Adrenal gland (tissue), 12 donors: ENCODE measurements around the gene ZNF48. TPM values are rescaled to one million over a fixed set of nuclear protein-coding genes. Genes with fewer than 3 reads are reported as not detected.

Experiments
- DNase-seq, 7 donors: peaks; one replicate each; pipeline ENCODE4 v3.0.0-alpha.2; 2019 to 2020
- H3K27ac ChIP-seq, 5 donors: fragments of 200-600 bp; sonication (generic) in 4 of 5; 1 replicate in 3 of 5; 2 replicates in 2 of 5; pipeline versions ENCODE4 v1.5.1 to v1.8.0; 2016 to 2020; ENCODE audit warnings: mild to moderate bottlenecking in 1 of 5
- H3K27me3 ChIP-seq: fragments of 200-600 bp; 2 replicates; pipeline ENCODE4 v1.8.0; 2021
- H3K36me3 ChIP-seq, 2 donors: fragments of 200-600 bp; replicated peaks in 1 of 2; 1 replicate in 1 of 2; 2 replicates in 1 of 2; pipeline versions ENCODE4 v1.5.1 to v1.8.0; 2018 to 2022
- H3K4me1 ChIP-seq, 2 donors: fragments of 200-600 bp; replicated peaks in 1 of 2; 1 replicate in 1 of 2; 2 replicates in 1 of 2; pipeline versions ENCODE4 v1.5.1 to v1.8.0; 2018 to 2021
- H3K4me3 ChIP-seq, 4 donors: fragments of 200-600 bp; sonication (generic) in 3 of 4; one replicate each; pipeline ENCODE4 v1.5.1; 2016 to 2018
- H3K9me3 ChIP-seq, 3 donors: fragments of 200-600 bp; sonication (generic) in 1 of 3; replicated peaks in 1 of 3; 1 replicate in 2 of 3; 2 replicates in 1 of 3; pipeline versions ENCODE4 v1.5.1 to v1.8.0; 2016 to 2021
- CTCF ChIP-seq, 6 experiments: fragments of 450-650 bp in 4 of 6; fragments of 200-600 bp in 2 of 6; sonication (generic) in 1 of 6; IDR thresholded peaks; 1 replicate in 5 of 6; 2 replicates in 1 of 6; pipeline versions ENCODE4 v1.5.1 to v1.8.0; 2016 to 2021; ENCODE audit warnings: antibody characterized with exemption in 6 of 6, mild to moderate bottlenecking in 2 of 6, moderate library complexity in 1 of 6
- POLR2A ChIP-seq, 2 donors: fragments of 450-650 bp; IDR thresholded peaks; one replicate each; pipeline ENCODE4 v1.6.1; 2017; ENCODE audit warnings: antibody characterized with exemption in 2 of 2, mild to moderate bottlenecking in 2 of 2, moderate library complexity in 1 of 2
- WGBS, 4 donors: extraction: QIAGEN DNeasy Blood & Tissue Kit in 2 of 4; methylation state at CpG; one replicate each; pipeline versions ENCODE4 v1.1.5 to v1.1.7; 2013 to 2017; 5-methylcytosine and 5-hydroxymethylcytosine counted together
- intact Hi-C, 2 donors: fragments of 100-400 bp; cut with DNase I; formaldehyde crosslinking; loops; one replicate each; pipeline versions ENCODE4 v1.14.1 to v1.15.0; 2022 to 2023
- polyA plus RNA-seq, 3 donors: library from polyadenylated mRNA; stranded (reverse); fragments of 200-250 nt in 2 of 3; fragments of 350-450 nt in 1 of 3; fragmentation: Illumina TruSeq in 1 of 3; extraction: RNeasy Lipid Tissue Mini Kit (QIAGEN cat#74804) in 1 of 3; gene quantifications; one replicate each; pipeline ENCODE4 v1.2.3, GENCODE V29; 2013 to 2014
- total RNA-seq, 9 donors: library from RNA; depleted of rRNA in 4 of 9; stranded (reverse); fragments of >200 nt in 4 of 9; fragments of 120-200 nt in 1 of 9; fragmentation: NEBNext Ultra II Directional in 1 of 9; extraction: Animal tissue kit (Norgen Biotek cat#: 25700) in 1 of 9; gene quantifications; one replicate each; pipeline versions ENCODE4 v1.1.0 to v1.2.4, GENCODE V29; 2013 to 2023
- donor health status: healthy with polysubstance abuse.
- donor health status: Bipolar disorder and iron deficiency.
- donor health status: DM: yes; HTN: yes; CAD: no.
- donor health status: DM: no; HTN: no; CAD: no.
- donor health status: DM: no; HTN: no; CAD: no.
- donor health status: DM: yes; HTN: yes; CAD: no.

The ZNF48 gene
- total and polyA plus RNA-seq, 12 donors, result 2.6 to 23.8 (median 8.2) TPM

GRCh38 chr16:30413112-30413806, 18.0 kb downstream of the ZNF48 start:
- 51 to 66% (median 61%) methylated on average over 6 of the region's 6 CpGs for WGBS, 4 donors
- TF ChIP-seq CTCF (IDR thresholded peaks at IDR 0.05) (no peak), POLR2A (IDR thresholded peaks at IDR 0.05) (no peak)
- intact Hi-C loops, result no loop called here
- DNase-seq, result no peak
- Histone ChIP-seq H3K4me3 (no peak overlapping the region), H3K27me3 (no peaks in the 10 kb centered on the region), H3K9me3 (no peaks in the 10 kb centered on the region), H3K36me3 (no peaks in the 10 kb centered on the region), H3K27ac (peak overlapping the region; percentile 19 to 81 (median 76)), H3K4me1 (peaks cover 26 to 42% of the 10 kb centered on the region in 2 donors)

- H3K27me3 ChIP-seq, result no peaks in the 10 kb centered on the region
- no peaks in the 10 kb centered on the region for H3K9me3 ChIP-seq
- peak; percentile 58 to 84 (median 77) for DNase-seq
- WGBS, 4 donors, result 56 to 84% (median 71%) methylated on average over 4 to 5 of the region's 5 CpGs
- no peak for TF ChIP-seq POLR2A (IDR thresholded peaks at IDR 0.05)
- no peak for TF ChIP-seq CTCF (IDR thresholded peaks at IDR 0.05)
- H3K36me3 ChIP-seq, result no peaks in the 10 kb centered on the region
- intact Hi-C loops, result no loop called here
- peaks cover 18 to 36% of the 10 kb centered on the region in 2 donors for H3K4me1 ChIP-seq
- no peak overlapping the region for H3K4me3 ChIP-seq
- peak overlapping the region in 4 of 5 donors; percentile 37 to 81 (median 78) for H3K27ac ChIP-seq
Observed at GRCh38 chr16:30414159-30414558, 18.9 kb downstream of the ZNF48 start.

GRCh38 chr16:30416047-30416603, 20.9 kb downstream of the ZNF48 start:
- Histone ChIP-seq H3K36me3 (no peaks in the 10 kb centered on the region), H3K27ac (peak overlapping the region in 1 of 5 donors; percentile 95), H3K4me1 (peaks cover 16 to 25% of the 10 kb centered on the region in 2 donors), H3K4me3 (no peak overlapping the region), H3K9me3 (no peaks in the 10 kb centered on the region), H3K27me3 (no peaks in the 10 kb centered on the region)
- DNase-seq, result no peak
- intact Hi-C loops, result no loop called here
- WGBS, 4 donors, result 90 to 97% (median 93%) methylated on average over 4 of the region's 4 CpGs
- TF ChIP-seq POLR2A (IDR thresholded peaks at IDR 0.05), result no peak

- 65 to 86% (median 72%) methylated on average over 11 to 18 of the region's 18 CpGs for WGBS, 4 donors
- intact Hi-C loops, result no loop called here
- H3K36me3 ChIP-seq, result peaks cover 0 to under 1% of the 10 kb centered on the region in 2 donors
- H3K9me3 ChIP-seq, result no peaks in the 10 kb centered on the region
- H3K27ac ChIP-seq, result peak overlapping the region in 3 of 5 donors; percentile 75 to 95 (median 94)
- TF ChIP-seq CTCF (IDR thresholded peaks at IDR 0.05) (no peak), POLR2A (IDR thresholded peaks at IDR 0.05) (no peak)
- H3K4me1 ChIP-seq, result peaks cover 16 to 25% of the 10 kb centered on the region in 2 donors
- H3K4me3 ChIP-seq, result peak overlapping the region in 3 of 4 donors; percentile 30 to 84 (median 48)
- H3K27me3 ChIP-seq, result no peaks in the 10 kb centered on the region
- DNase-seq, result peak in 2 of 7 donors; percentile 16 to 46
Observed at GRCh38 chr16:30416624-30417528, 21.7 kb downstream of the ZNF48 start.
